ENCODE results near the gene RASAL2. TPM values are rescaled to one million over a fixed set of nuclear protein-coding genes. Genes with fewer than 3 reads are reported as not detected.

RASAL2 gene
- total and polyA plus RNA-seq, 9 of the 15 experiments (the other 6 are each of a cell fraction or from before 2014, with no cell fraction given), result 0.13 to 1.0 (median 0.62) TPM

DNA sequence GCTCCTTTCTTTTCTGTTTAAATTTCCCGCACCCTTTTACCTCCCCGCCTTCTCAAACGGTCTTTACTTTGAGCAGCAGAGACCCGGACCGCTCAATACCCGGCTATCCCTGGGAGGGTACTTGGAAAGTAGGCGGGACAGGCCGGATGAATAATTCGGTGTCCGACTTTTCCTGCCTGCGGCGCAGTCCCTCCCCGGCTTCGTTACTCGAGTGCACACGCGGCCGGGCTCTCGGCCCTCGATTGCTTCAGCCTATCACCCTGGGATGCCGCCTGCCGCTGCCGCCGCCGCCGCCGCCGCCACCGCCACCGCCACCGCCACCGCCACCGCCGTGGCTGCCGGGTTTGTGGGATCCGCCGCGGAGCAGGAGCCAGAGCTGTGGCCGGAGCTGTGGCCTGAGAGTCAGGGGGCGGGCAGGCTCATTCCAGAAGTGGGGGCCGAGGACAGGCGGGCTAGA lies 382 bp upstream of the RASAL2 start (continued):
- TF ChIP-seq, protein P1, sequence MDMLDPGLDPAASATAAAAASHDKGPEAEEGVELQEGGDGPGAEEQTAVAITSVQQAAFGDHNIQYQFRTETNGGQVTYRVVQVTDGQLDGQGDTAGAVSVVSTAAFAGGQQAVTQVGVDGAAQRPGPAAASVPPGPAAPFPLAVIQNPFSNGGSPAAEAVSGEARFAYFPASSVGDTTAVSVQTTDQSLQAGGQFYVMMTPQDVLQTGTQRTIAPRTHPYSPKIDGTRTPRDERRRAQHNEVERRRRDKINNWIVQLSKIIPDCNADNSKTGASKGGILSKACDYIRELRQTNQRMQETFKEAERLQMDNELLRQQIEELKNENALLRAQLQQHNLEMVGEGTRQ (CRISPR knock-in tag; IDR thresholded peaks at IDR 0.05), result no peak
- TF ChIP-seq, protein P2, sequence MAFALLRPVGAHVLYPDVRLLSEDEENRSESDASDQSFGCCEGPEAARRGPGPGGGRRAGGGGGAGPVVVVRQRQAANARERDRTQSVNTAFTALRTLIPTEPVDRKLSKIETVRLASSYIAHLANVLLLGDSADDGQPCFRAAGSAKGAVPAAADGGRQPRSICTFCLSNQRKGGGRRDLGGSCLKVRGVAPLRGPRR (CRISPR knock-in tag; IDR thresholded peaks at IDR 0.05), result no peak
- TF ChIP-seq ZSCAN29 (IDR thresholded peaks at IDR 0.05), result no peak
- TF ChIP-seq DDX20 (tag; IDR thresholded peaks at IDR 0.05; ENCODE audit: low read depth), result no peak
- TF ChIP-seq FOSL1 (tag; conservative IDR thresholded peaks at IDR 0.05), result no peak
- no peak for TF ChIP-seq DACH1 (IDR thresholded peaks at IDR 0.05; ENCODE audit: partially characterized antibody)
- TF ChIP-seq BMI1 (IDR thresholded peaks at IDR 0.05; ENCODE audit: low read length), result no peak
- peak; percentile 49; the same call in 1 of the 2 replicates for TF ChIP-seq LCOR (CRISPR knock-in tag; IDR thresholded peaks at IDR 0.05)
- no peak for TF ChIP-seq HIVEP1 (CRISPR knock-in tag; IDR thresholded peaks at IDR 0.05)
- TF ChIP-seq ZNF217 (CRISPR knock-in tag; IDR thresholded peaks at IDR 0.05), result no peak
- TF ChIP-seq KAT7 (CRISPR knock-in tag; IDR thresholded peaks at IDR 0.05; ENCODE audit: borderline replicate concordance), result 0 out of 2 replicates have a peak, but pooled peaks have one; percentile 40
- TF ChIP-seq, protein P3, sequence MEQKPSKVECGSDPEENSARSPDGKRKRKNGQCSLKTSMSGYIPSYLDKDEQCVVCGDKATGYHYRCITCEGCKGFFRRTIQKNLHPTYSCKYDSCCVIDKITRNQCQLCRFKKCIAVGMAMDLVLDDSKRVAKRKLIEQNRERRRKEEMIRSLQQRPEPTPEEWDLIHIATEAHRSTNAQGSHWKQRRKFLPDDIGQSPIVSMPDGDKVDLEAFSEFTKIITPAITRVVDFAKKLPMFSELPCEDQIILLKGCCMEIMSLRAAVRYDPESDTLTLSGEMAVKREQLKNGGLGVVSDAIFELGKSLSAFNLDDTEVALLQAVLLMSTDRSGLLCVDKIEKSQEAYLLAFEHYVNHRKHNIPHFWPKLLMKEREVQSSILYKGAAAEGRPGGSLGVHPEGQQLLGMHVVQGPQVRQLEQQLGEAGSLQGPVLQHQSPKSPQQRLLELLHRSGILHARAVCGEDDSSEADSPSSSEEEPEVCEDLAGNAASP (IDR thresholded peaks at IDR 0.05), result no peak
- TF ChIP-seq STAT5A (IDR thresholded peaks at IDR 0.05; ENCODE audit: borderline replicate concordance, low read length), result no peak
- TF ChIP-seq, protein P4, sequence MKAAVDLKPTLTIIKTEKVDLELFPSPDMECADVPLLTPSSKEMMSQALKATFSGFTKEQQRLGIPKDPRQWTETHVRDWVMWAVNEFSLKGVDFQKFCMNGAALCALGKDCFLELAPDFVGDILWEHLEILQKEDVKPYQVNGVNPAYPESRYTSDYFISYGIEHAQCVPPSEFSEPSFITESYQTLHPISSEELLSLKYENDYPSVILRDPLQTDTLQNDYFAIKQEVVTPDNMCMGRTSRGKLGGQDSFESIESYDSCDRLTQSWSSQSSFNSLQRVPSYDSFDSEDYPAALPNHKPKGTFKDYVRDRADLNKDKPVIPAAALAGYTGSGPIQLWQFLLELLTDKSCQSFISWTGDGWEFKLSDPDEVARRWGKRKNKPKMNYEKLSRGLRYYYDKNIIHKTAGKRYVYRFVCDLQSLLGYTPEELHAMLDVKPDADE (conservative IDR thresholded peaks at IDR 0.05; ENCODE audit: control insufficient read depth, low read depth, low read length), result 0 out of 2 replicates have a peak, but pooled peaks have one; percentile 49
- no peak for TF ChIP-seq ZNF668 (CRISPR knock-in tag; IDR thresholded peaks at IDR 0.05)
- no peak for TF ChIP-seq HDAC2 (IDR thresholded peaks at IDR 0.05)
- no peak for TF ChIP-seq TAF9B (IDR thresholded peaks at IDR 0.05; ENCODE audit: partially characterized antibody)
- TF ChIP-seq ZNF707 (CRISPR knock-in tag; conservative IDR thresholded peaks at IDR 0.05), result no peak
- TF ChIP-seq U2AF1 (optimal IDR thresholded peaks at IDR 0.05; ENCODE audit: low read depth, low read length), result no peak
- TF ChIP-seq ATF1 (CRISPR knock-in tag; IDR thresholded peaks at IDR 0.05), result 0 out of 2 replicates have a peak, but pooled peaks have one; percentile 19
- peak; percentile 75 for TF ChIP-seq ATF1 (tag; IDR thresholded peaks at IDR 0.05)
- no peak for TF ChIP-seq FOXA3 (CRISPR knock-in tag; conservative IDR thresholded peaks at IDR 0.05 in 1 of 2, IDR thresholded peaks at IDR 0.05 in 1 of 2)
- TF ChIP-seq ZNF507 (tag; conservative IDR thresholded peaks at IDR 0.05), result no peak
- TF ChIP-seq ILK (tag; IDR thresholded peaks at IDR 0.05; ENCODE audit: borderline replicate concordance, low read depth), result no peak
- TF ChIP-seq CTBP1 (IDR thresholded peaks at IDR 0.05; ENCODE audit: borderline replicate concordance), result peak; percentile 79

Data from K562 (cell line).